CD14-positive monocyte (primary cell): Measurements from ENCODE around the gene ANKRD65. TPM values are rescaled to one million over a fixed set of nuclear protein-coding genes. Genes with fewer than 3 reads are reported as not detected.
A peak's percentile ranks its signal among the peaks of the same experiment; 100 is the strongest.

ENCODE experiments used
- DNase-seq, 3 donors: peaks; one replicate each; pipeline ENCODE4 v3.0.0-alpha.2; 2011 to 2022
- H2AFZ ChIP-seq: 2 replicates; pipeline ENCODE4 v1.6.0; 2012; ENCODE audit warnings: mild to moderate bottlenecking, low read depth, low read length, inconsistent platforms; ENCODE audit not compliant: insufficient read depth, poor library complexity, severe bottlenecking
- H3K27ac ChIP-seq, 2 donors: 1 replicate in 1 of 2; 2 replicates in 1 of 2; pipeline ENCODE4 v1.5.1; 2012 to 2013; ENCODE audit warnings: low read length in 2 of 2, control low read depth in 1 of 2, inconsistent platforms in 1 of 2, low read depth in 1 of 2, mild to moderate bottlenecking in 1 of 2
- H3K27me3 ChIP-seq, 2 donors: one replicate each; pipeline versions ENCODE4 v1.6.0 to v1.6.1; 2011 to 2013; ENCODE audit warnings: low read length in 2 of 2; ENCODE audit not compliant: control insufficient read depth in 2 of 2, insufficient read depth in 2 of 2
- H3K36me3 ChIP-seq, 2 donors: replicated peaks in 1 of 2; 1 replicate in 1 of 2; 2 replicates in 1 of 2; pipeline versions ENCODE4 v1.5.1 to v1.6.1; 2012 to 2013; ENCODE audit warnings: low read length in 2 of 2, control low read depth in 1 of 2, inconsistent platforms in 1 of 2, mild to moderate bottlenecking in 1 of 2; ENCODE audit not compliant: insufficient read depth in 2 of 2, control insufficient read depth in 1 of 2
- H3K4me1 ChIP-seq, 2 donors: 1 replicate in 1 of 2; 2 replicates in 1 of 2; pipeline versions ENCODE4 v1.5.1 to v1.6.1; 2012 to 2013; ENCODE audit warnings: low read length in 2 of 2, control low read depth in 1 of 2, inconsistent platforms in 1 of 2, mild to moderate bottlenecking in 1 of 2, moderate library complexity in 1 of 2; ENCODE audit not compliant: insufficient read depth in 2 of 2, control insufficient read depth in 1 of 2
- H3K4me2 ChIP-seq: replicated peaks from 2 replicates; pipeline ENCODE3; 2012; ENCODE audit warnings: low read length, moderate library complexity, mild to moderate bottlenecking; ENCODE audit not compliant: poor library complexity, severe bottlenecking; ENCODE audit errors: extremely low read depth
- H3K4me3 ChIP-seq, 3 experiments: fragments of 200-600 bp in 1 of 3; sonication (generic) in 1 of 3; replicated peaks in 1 of 3; 1 replicate in 2 of 3; 2 replicates in 1 of 3; pipeline ENCODE4 v1.5.1; 2011 to 2013; ENCODE audit warnings: low read length in 3 of 3, mild to moderate bottlenecking in 3 of 3, control low read depth in 2 of 3, low read depth in 2 of 3, inconsistent platforms in 1 of 3, moderate library complexity in 1 of 3
- H3K79me2 ChIP-seq: 2 replicates; pipeline ENCODE4 v1.6.0; 2012; ENCODE audit warnings: mild to moderate bottlenecking, control low read depth, inconsistent platforms, low read length, moderate library complexity; ENCODE audit not compliant: insufficient read depth
- H3K9ac ChIP-seq: 2 replicates; pipeline ENCODE4 v1.6.0; 2017; ENCODE audit warnings: low read length, mild to moderate bottlenecking; ENCODE audit not compliant: insufficient read depth, poor library complexity, severe bottlenecking
- H3K9me3 ChIP-seq, 2 donors: replicated peaks in 1 of 2; 1 replicate in 1 of 2; 2 replicates in 1 of 2; pipeline versions ENCODE4 v1.5.1 to v1.6.1; 2012 to 2013; ENCODE audit warnings: low read length in 2 of 2, control low read depth in 1 of 2; ENCODE audit not compliant: control insufficient read depth in 1 of 2, insufficient read depth in 1 of 2
- H4K20me1 ChIP-seq: 2 replicates; pipeline ENCODE4 v1.6.0; 2012; ENCODE audit warnings: mild to moderate bottlenecking, low read length, control low read depth, moderate library complexity; ENCODE audit not compliant: insufficient read depth
- H3K27ac Mint-ChIP-seq, 7 donors: one replicate each; pipeline ENCODE4 v1.8.0; 2020; ENCODE audit warnings: mild to moderate bottlenecking in 7 of 7, mixed read lengths in 7 of 7, moderate library complexity in 6 of 7, inconsistent platforms in 2 of 7
- H3K27me3 Mint-ChIP-seq, 3 donors: one replicate each; pipeline ENCODE4 v1.8.0; 2021 to 2022; ENCODE audit warnings: low read depth in 3 of 3, mild to moderate bottlenecking in 3 of 3, mixed read lengths in 3 of 3, moderate library complexity in 3 of 3, inconsistent platforms in 1 of 3
- H3K36me3 Mint-ChIP-seq, 2 donors: one replicate each; pipeline ENCODE4 v1.8.0; 2020; ENCODE audit warnings: mixed read lengths in 2 of 2, inconsistent platforms in 1 of 2, mild to moderate bottlenecking in 1 of 2
- H3K4me1 Mint-ChIP-seq: one replicate; pipeline ENCODE4 v1.8.0; 2020; ENCODE audit warnings: mild to moderate bottlenecking, mixed read lengths
- H3K4me3 Mint-ChIP-seq, 2 donors: one replicate each; pipeline ENCODE4 v1.8.0; 2020; ENCODE audit warnings: mild to moderate bottlenecking in 2 of 2, mixed read lengths in 2 of 2, moderate library complexity in 1 of 2
- H3K9me3 Mint-ChIP-seq, 7 donors: one replicate each; pipeline ENCODE4 v1.8.0; 2020 to 2022; ENCODE audit warnings: mixed read lengths in 7 of 7, mild to moderate bottlenecking in 6 of 7, moderate library complexity in 6 of 7, inconsistent platforms in 2 of 7
- WGBS: methylation state at CpG from one replicate; pipeline ENCODE4 v1.1.5; 2013; ENCODE audit warnings: missing lambda C conversion rate; ENCODE audit not compliant: insufficient coverage; 5-methylcytosine and 5-hydroxymethylcytosine counted together
- intact Hi-C, 2 donors: fragments of 100-400 bp; cut with micrococcal nuclease; formaldehyde crosslinking; loops; one replicate each; pipeline versions ENCODE4 v1.15.0 to v1.15.1; 2023
- polyA plus RNA-seq, 3 donors: library from polyadenylated mRNA; depleted of rRNA in 1 of 3; unstranded in 2 of 3; stranded (reverse) in 1 of 3; fragments of 300-500 nt in 2 of 3; fragments of >200 nt in 1 of 3; fragmentation: Illumina TruSeq in 2 of 3; gene quantifications; 1 replicate in 2 of 3; 2 replicates in 1 of 3; pipeline ENCODE4 v1.2.3, GENCODE V29; 2012 to 2021
- TF ChIP-seq, protein P1 (sequence below): fragments of 200-600 bp; IDR thresholded peaks from one replicate; pipeline ENCODE4 v1.8.0; 2022; ENCODE audit warnings: antibody characterized with exemption, mild to moderate bottlenecking

The ANKRD65 gene
- polyA plus RNA-seq, 3 donors, result 0.04 TPM; not detected in 2

DNA sequence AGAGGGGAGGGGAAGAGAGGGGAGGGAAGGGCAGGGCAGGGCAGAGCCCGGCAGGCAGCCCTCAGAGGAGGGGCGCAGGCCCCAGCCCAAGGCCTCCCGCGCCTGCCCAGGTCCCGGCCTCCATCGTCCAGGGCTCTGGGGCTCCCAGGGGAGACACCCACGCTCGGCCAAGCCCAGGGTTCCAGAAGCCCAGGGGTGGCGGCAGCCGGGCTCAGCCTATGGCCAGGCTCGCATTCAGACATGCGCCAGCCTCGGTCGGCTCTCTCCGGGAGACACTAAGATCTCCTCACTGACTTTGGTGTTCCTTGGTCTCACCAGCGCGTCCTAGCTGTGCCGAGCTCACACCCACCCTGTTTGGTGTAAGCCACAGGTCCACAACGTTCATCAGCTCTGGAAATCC lies 7.1 kb upstream of the ANKRD65 start:
- Histone ChIP-seq H3K9me3 (peaks cover 0 to under 1% of the 10 kb centered on the region in 2 donors), H3K27ac (no peak overlapping the region), H3K4me2 (no peak overlapping the region), H3K4me1 (no peaks in the 10 kb centered on the region), H3K79me2 (no peaks in the 10 kb centered on the region), H3K9ac (no peak overlapping the region), H2AFZ (no peak overlapping the region), H4K20me1 (no peaks in the 10 kb centered on the region), H3K27me3 (peaks cover 0 to 42% of the 10 kb centered on the region in 2 donors), H3K36me3 (no peaks in the 10 kb centered on the region), H3K4me3 (no peak overlapping the region)
- Mint-ChIP-seq H3K4me3 (peak overlapping the region in 1 of 2 donors; percentile 60), H3K36me3 (no peaks in the 10 kb centered on the region), H3K4me1 (no peaks in the 10 kb centered on the region), H3K27me3 (peaks cover 39 to 85% (median 48%) of the 10 kb centered on the region in 3 donors), H3K27ac (no peak overlapping the region), H3K9me3 (peaks cover 0 to 5% (median 0%) of the 10 kb centered on the region in 7 donors)
- no peak for DNase-seq
- intact Hi-C loops, result no loop called here
- 84% methylated on average over 19 of the region's 19 CpGs for WGBS
- TF ChIP-seq, protein P1, sequence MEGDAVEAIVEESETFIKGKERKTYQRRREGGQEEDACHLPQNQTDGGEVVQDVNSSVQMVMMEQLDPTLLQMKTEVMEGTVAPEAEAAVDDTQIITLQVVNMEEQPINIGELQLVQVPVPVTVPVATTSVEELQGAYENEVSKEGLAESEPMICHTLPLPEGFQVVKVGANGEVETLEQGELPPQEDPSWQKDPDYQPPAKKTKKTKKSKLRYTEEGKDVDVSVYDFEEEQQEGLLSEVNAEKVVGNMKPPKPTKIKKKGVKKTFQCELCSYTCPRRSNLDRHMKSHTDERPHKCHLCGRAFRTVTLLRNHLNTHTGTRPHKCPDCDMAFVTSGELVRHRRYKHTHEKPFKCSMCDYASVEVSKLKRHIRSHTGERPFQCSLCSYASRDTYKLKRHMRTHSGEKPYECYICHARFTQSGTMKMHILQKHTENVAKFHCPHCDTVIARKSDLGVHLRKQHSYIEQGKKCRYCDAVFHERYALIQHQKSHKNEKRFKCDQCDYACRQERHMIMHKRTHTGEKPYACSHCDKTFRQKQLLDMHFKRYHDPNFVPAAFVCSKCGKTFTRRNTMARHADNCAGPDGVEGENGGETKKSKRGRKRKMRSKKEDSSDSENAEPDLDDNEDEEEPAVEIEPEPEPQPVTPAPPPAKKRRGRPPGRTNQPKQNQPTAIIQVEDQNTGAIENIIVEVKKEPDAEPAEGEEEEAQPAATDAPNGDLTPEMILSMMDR, result no peak

DNA sequence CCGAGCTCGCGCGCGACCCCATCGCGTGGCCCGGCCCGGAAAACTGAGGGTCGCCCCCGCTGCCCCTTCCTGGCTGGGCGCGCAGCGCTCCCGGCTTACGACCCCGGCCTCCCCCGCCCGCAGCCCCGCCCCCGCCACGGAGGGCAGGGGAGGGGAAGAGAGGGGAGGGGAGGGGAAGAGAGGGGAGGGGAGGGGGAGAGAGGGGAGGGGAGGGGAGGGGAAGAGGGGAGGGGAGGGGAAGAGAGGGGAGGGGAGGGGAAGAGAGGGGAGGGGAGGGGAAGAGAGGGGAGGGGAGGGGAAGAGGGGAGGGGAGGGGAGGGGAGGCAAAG lies 6.7 kb upstream of the ANKRD65 start:
- WGBS, result 0% methylated on average over 7 of the region's 22 CpGs
- Histone ChIP-seq H3K79me2 (no peaks in the 10 kb centered on the region), H3K4me2 (no peak overlapping the region)

More for the DNA sequence above, 6.7 kb upstream of the ANKRD65 start:
- Mint-ChIP-seq H3K9me3 (peaks cover 0 to 5% (median 0%) of the 10 kb centered on the region in 7 donors), H3K36me3 (no peaks in the 10 kb centered on the region), H3K4me3 (no peak overlapping the region), H3K27ac (no peak overlapping the region), H3K4me1 (no peaks in the 10 kb centered on the region), H3K27me3 (peaks cover 35 to 84% (median 46%) of the 10 kb centered on the region in 3 donors)
- Histone ChIP-seq H3K4me3 (no peak overlapping the region), H3K9me3 (no peaks in the 10 kb centered on the region), H3K27ac (no peak overlapping the region), H3K27me3 (peaks cover 0 to 38% of the 10 kb centered on the region in 2 donors), H4K20me1 (no peaks in the 10 kb centered on the region), H2AFZ (no peak overlapping the region), H3K4me1 (no peaks in the 10 kb centered on the region), H3K9ac (no peak overlapping the region), H3K36me3 (no peaks in the 10 kb centered on the region)
- TF ChIP-seq, protein P1, result no peak
- no peak for DNase-seq
- intact Hi-C loops, result no loop called here
